Vein endothelial cell (primary cell): ENCODE measurements around the gene SEMA4F. TPM values are rescaled to one million over a fixed set of nuclear protein-coding genes. Genes with fewer than 3 reads are reported as not detected.

Experiments
- total RNA-seq: library from RNA; depleted of rRNA; stranded (reverse); fragments of >200 nt; gene quantifications from 2 replicates; pipeline ENCODE4 v1.2.3, GENCODE V29; 2012

Gene SEMA4F, protein sequence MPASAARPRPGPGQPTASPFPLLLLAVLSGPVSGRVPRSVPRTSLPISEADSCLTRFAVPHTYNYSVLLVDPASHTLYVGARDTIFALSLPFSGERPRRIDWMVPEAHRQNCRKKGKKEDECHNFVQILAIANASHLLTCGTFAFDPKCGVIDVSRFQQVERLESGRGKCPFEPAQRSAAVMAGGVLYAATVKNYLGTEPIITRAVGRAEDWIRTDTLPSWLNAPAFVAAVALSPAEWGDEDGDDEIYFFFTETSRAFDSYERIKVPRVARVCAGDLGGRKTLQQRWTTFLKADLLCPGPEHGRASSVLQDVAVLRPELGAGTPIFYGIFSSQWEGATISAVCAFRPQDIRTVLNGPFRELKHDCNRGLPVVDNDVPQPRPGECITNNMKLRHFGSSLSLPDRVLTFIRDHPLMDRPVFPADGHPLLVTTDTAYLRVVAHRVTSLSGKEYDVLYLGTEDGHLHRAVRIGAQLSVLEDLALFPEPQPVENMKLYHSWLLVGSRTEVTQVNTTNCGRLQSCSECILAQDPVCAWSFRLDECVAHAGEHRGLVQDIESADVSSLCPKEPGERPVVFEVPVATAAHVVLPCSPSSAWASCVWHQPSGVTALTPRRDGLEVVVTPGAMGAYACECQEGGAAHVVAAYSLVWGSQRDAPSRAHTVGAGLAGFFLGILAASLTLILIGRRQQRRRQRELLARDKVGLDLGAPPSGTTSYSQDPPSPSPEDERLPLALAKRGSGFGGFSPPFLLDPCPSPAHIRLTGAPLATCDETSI
- total RNA-seq: 3.6 TPM in 2 replicates

DNA sequence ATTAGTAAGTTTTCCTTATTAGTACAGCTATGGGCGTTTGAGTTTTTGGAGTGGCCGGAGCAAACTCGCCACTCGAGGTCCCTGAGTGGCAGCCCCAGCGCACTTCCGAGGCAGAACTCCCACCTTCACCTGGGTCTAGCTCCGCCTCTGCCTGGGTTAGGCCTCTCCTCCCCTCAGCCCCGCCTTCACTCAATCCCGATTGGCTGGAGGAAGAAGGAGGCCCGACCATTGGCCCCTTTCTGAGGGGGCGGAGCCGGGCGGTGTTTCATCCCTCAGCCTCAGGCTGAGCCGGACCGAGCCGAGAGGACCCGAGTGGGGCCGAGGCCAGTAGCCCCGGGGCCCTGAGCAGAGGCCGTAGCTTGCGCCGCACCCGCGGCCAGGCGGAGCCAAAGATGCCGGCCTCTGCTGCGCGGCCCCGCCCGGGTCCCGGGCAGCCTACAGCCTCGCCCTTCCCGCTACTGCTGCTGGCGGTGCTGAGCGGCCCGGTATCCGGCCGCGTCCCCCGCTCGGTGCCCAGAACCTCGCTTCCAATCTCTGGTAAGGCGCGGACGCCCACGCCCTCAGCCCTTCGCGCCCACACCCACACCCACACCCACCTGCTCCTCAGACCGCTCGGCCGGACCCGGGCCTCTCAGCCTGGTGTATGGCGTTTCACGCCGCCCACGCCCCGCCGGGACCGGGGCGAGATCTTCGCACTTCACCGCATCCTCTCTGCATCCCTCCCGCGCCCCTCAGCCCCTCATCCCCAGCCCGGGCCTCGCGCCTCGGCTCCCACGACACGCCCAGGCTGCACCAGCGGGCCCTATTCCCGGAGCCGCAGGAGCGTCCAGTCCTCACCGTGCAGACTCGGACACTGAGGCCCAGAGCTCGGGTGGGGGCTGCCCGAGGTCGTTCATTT, at the start of gene SEMA4F:
Gene SEMA4F (plus strand): TSS at position 263 of the 898 bp plus-strand sequence. CDS start 130 bp downstream, at position 393.

GRCh38 chr2:74648009-74648443, 6.0 kb upstream of the SEMA4F start, which contains the start of gene M1AP:
TSS of gene M1AP (minus strand) at chr2:74648330. CDS start at chr2:74640275, 8,055 bp downstream.

Other genes starting within 250 kb of the SEMA4F start
- 0.19 TPM in 1 of 2 replicates, not detected in the other for gene C2orf81, start 232.6 kb upstream of the SEMA4F start, total RNA-seq
- gene WDR54, start 232.5 kb upstream of the SEMA4F start, total RNA-seq: 32.2 and 36.9 TPM in 2 replicates
- 10.8 and 17.0 TPM in 2 replicates for gene RTKN, start 212.3 kb upstream of the SEMA4F start, total RNA-seq
- gene INO80B, start 199.2 kb upstream of the SEMA4F start, total RNA-seq: 9.5 and 10.5 TPM in 2 replicates
- 29.4 and 39.2 TPM in 2 replicates for gene WBP1, start 195.8 kb upstream of the SEMA4F start, total RNA-seq
- 57.5 and 69.2 TPM in 2 replicates for gene MOGS, start 188.9 kb upstream of the SEMA4F start, total RNA-seq
- gene MRPL53, start 181.6 kb upstream of the SEMA4F start, total RNA-seq: 18.8 and 20.6 TPM in 2 replicates
- 19.5 and 22.9 TPM in 2 replicates for gene CCDC142, start 171.2 kb upstream of the SEMA4F start, total RNA-seq
- gene TTC31, start 171.2 kb upstream of the SEMA4F start, total RNA-seq: 11.1 and 15.0 TPM in 2 replicates
- 2.9 and 3.8 TPM in 2 replicates for gene LBX2, start 154.6 kb upstream of the SEMA4F start, total RNA-seq
- gene PCGF1, start 146.6 kb upstream of the SEMA4F start, total RNA-seq: 13.3 and 14.0 TPM in 2 replicates
- not detected in 2 replicates for gene TLX2, start 139.8 kb upstream of the SEMA4F start, total RNA-seq
- gene DQX1, start 128.0 kb upstream of the SEMA4F start, total RNA-seq: under 0.01 and 0.10 TPM in 2 replicates
- gene AUP1, start 124.5 kb upstream of the SEMA4F start, total RNA-seq: 96.4 and 116 TPM in 2 replicates
- gene HTRA2, start 124.3 kb upstream of the SEMA4F start, total RNA-seq: 32.9 and 42.8 TPM in 2 replicates
- 1.6 and 2.2 TPM in 2 replicates for gene LOXL3, start 100.3 kb upstream of the SEMA4F start, total RNA-seq
- gene DOK1, start 99.5 kb upstream of the SEMA4F start, total RNA-seq: 11.5 and 14.7 TPM in 2 replicates
- gene M1AP, start 5.9 kb upstream of the SEMA4F start, total RNA-seq: not detected in 2 replicates
- gene HK2, start 179.9 kb downstream of the SEMA4F start, total RNA-seq: 8.4 and 9.5 TPM in 2 replicates